ENCODE measurements around the gene FGF1.

The FGF1 gene

GRCh38 chr5:142549834-142550233, 136.1 kb downstream of the FGF1 start:
- no peak overlapping the region for H3K4me3 ChIP-seq (replicated peaks; ENCODE audit: low read depth, low read length)
- DNase-seq (ENCODE audit: extremely low read depth, insufficient read length): no peak
- no peaks in the 10 kb centered on the region for H3K36me3 ChIP-seq (ENCODE audit: control insufficient read depth, insufficient read depth, low read length)
- no peak for TF ChIP-seq CTCF (IDR thresholded peaks at IDR 0.05; ENCODE audit: insufficient read depth, low read length, poor library complexity, severe bottlenecking)
- no peaks in the 10 kb centered on the region for H3K27me3 ChIP-seq (replicated peaks; ENCODE audit: control insufficient read depth, insufficient read depth, low read length)

- TF ChIP-seq CTCF (IDR thresholded peaks at IDR 0.05; ENCODE audit: insufficient read depth, low read length, poor library complexity, severe bottlenecking): peak; percentile 57
- H3K36me3 ChIP-seq (ENCODE audit: control insufficient read depth, insufficient read depth, low read length): no peaks in the 10 kb centered on the region
- DNase-seq (ENCODE audit: extremely low read depth, insufficient read length): peak; percentile 1
- no peaks in the 10 kb centered on the region for H3K27me3 ChIP-seq (replicated peaks; ENCODE audit: control insufficient read depth, insufficient read depth, low read length)
- no peak overlapping the region for H3K4me3 ChIP-seq (replicated peaks; ENCODE audit: low read depth, low read length)
Observed at GRCh38 chr5:142548739-142549275, 137.1 kb downstream of the FGF1 start.

- TF ChIP-seq CTCF (IDR thresholded peaks at IDR 0.05; ENCODE audit: insufficient read depth, low read length, poor library complexity, severe bottlenecking): no peak
- Histone ChIP-seq H3K4me3 (replicated peaks; ENCODE audit: low read depth, low read length) (no peak overlapping the region), H3K36me3 (ENCODE audit: control insufficient read depth, insufficient read depth, low read length) (no peaks in the 10 kb centered on the region), H3K27me3 (replicated peaks; ENCODE audit: control insufficient read depth, insufficient read depth, low read length) (no peaks in the 10 kb centered on the region)
- no peak for DNase-seq (ENCODE audit: extremely low read depth, insufficient read length)
Observed at GRCh38 chr5:142547445-142548380, 138.2 kb downstream of the FGF1 start.

- DNase-seq (ENCODE audit: extremely low read depth, insufficient read length): no peak
- H3K36me3 ChIP-seq (ENCODE audit: control insufficient read depth, insufficient read depth, low read length): no peaks in the 10 kb centered on the region
- TF ChIP-seq CTCF (IDR thresholded peaks at IDR 0.05; ENCODE audit: insufficient read depth, low read length, poor library complexity, severe bottlenecking): no peak
- H3K27me3 ChIP-seq (replicated peaks; ENCODE audit: control insufficient read depth, insufficient read depth, low read length): no peaks in the 10 kb centered on the region
- H3K4me3 ChIP-seq (replicated peaks; ENCODE audit: low read depth, low read length): no peak overlapping the region
Observed at GRCh38 chr5:142545650-142546322, 140.1 kb downstream of the FGF1 start.

- DNase-seq (ENCODE audit: extremely low read depth, insufficient read length): no peak
- no peak for TF ChIP-seq CTCF (IDR thresholded peaks at IDR 0.05; ENCODE audit: insufficient read depth, low read length, poor library complexity, severe bottlenecking)
- H3K27me3 ChIP-seq (replicated peaks; ENCODE audit: control insufficient read depth, insufficient read depth, low read length): no peaks in the 10 kb centered on the region
- no peak overlapping the region for H3K4me3 ChIP-seq (replicated peaks; ENCODE audit: low read depth, low read length)
- no peaks in the 10 kb centered on the region for H3K36me3 ChIP-seq (ENCODE audit: control insufficient read depth, insufficient read depth, low read length)
Observed at GRCh38 chr5:142544946-142545649, 140.8 kb downstream of the FGF1 start.

Measured in GM06990 (cell line).